H1 (cell line): Measurements from ENCODE around the gene ANKRD29. TPM values are rescaled to one million over a fixed set of nuclear protein-coding genes. Genes with fewer than 3 reads are reported as not detected.
A peak's percentile ranks its signal among the peaks of the same experiment; 100 is the strongest.

Source experiments
- CTCF ChIA-PET: fragments of 300-600 bp; sonication (Branson Sonifier 250); formaldehyde crosslinking; loops from one replicate; lab custom pipeline; 2021; ENCODE audit not compliant: partially characterized antibody; lab: Charles Lee
- POLR2A ChIA-PET: fragments of 300-600 bp; sonication (Branson Sonifier 250); formaldehyde crosslinking; loops from one replicate; lab custom pipeline; 2021; ENCODE audit warnings: inconsistent platforms; ENCODE audit not compliant: partially characterized antibody; lab: Charles Lee
- DNase-seq, 2 experiments: peaks; one replicate each; pipeline versions ENCODE4 v3.0.0 to v3.0.0-alpha.2; 2010 to 2022; ENCODE audit warnings: low spot score in 2 of 2, low read depth in 1 of 2, mixed read lengths in 1 of 2
- FAIRE-seq: peaks from 2 replicates; lab custom pipeline; 2011; peaks lifted over from hg19 to GRCh38; lab: Jason Lieb, UNC
- H2AFZ ChIP-seq: 2 replicates; pipeline ENCODE4 v1.8.1; 2012; ENCODE audit warnings: low read length, inconsistent platforms
- H2AK5ac ChIP-seq: 2 replicates; pipeline ENCODE4 v1.6.1; 2013; ENCODE audit warnings: low read depth, low read length
- H2BK120ac ChIP-seq: replicated peaks from 2 replicates; pipeline ENCODE3; 2013; ENCODE audit warnings: low read depth, low read length, inconsistent platforms
- H2BK12ac ChIP-seq: 2 replicates; pipeline ENCODE4 v1.6.1; 2013; ENCODE audit warnings: low read depth, low read length
- H2BK15ac ChIP-seq: 2 replicates; pipeline ENCODE4 v1.6.1; 2013; ENCODE audit warnings: low read length
- H2BK20ac ChIP-seq: 2 replicates; pipeline ENCODE4 v1.6.1; 2013; ENCODE audit warnings: low read length
- H2BK5ac ChIP-seq: 2 replicates; pipeline ENCODE4 v1.6.1; 2013; ENCODE audit warnings: low read depth, low read length
- H3K14ac ChIP-seq: 2 replicates; pipeline ENCODE4 v1.6.1; 2013; ENCODE audit warnings: inconsistent platforms; ENCODE audit not compliant: insufficient read length
- H3K18ac ChIP-seq: 2 replicates; pipeline ENCODE4 v1.6.1; 2013; ENCODE audit warnings: low read length; ENCODE audit errors: extremely low read depth
- H3K23ac ChIP-seq: 2 replicates; pipeline ENCODE4 v1.6.1; 2013; ENCODE audit warnings: inconsistent platforms; ENCODE audit not compliant: insufficient read length
- H3K23me2 ChIP-seq: 2 replicates; pipeline ENCODE4 v1.6.1; 2013; ENCODE audit warnings: low read depth, low read length
- H3K27ac ChIP-seq: 2 replicates; pipeline ENCODE4 v1.6.1; 2011; ENCODE audit warnings: low read depth, low read length, inconsistent platforms
- H3K27me3 ChIP-seq, 4 experiments: replicated peaks in 1 of 4; 1 replicate in 1 of 4; 2 replicates in 3 of 4; pipeline versions ENCODE4 v1.6.1 to v1.8.1; 2011 to 2013; ENCODE audit warnings: low read length in 3 of 4, mild to moderate bottlenecking in 3 of 4, inconsistent platforms in 2 of 4, mixed read lengths in 2 of 4, moderate library complexity in 1 of 4; ENCODE audit not compliant: control insufficient read depth in 3 of 4, insufficient read depth in 3 of 4; ENCODE audit errors: extremely low read depth in 1 of 4
- H3K36me3 ChIP-seq, 4 experiments: 2 replicates each; pipeline versions ENCODE4 v1.6.1 to v1.8.1; 2011 to 2013; ENCODE audit warnings: mild to moderate bottlenecking in 4 of 4, low read length in 3 of 4, moderate library complexity in 2 of 4, control low read depth in 1 of 4, inconsistent platforms in 1 of 4; ENCODE audit not compliant: insufficient read depth in 4 of 4, control insufficient read depth in 2 of 4
- H3K4ac ChIP-seq: replicated peaks from 2 replicates; pipeline ENCODE3; 2013; ENCODE audit warnings: low read length, low read depth, mixed read lengths, inconsistent platforms; ENCODE audit not compliant: insufficient read length
- H3K4me1 ChIP-seq, 4 experiments: replicated peaks in 1 of 4; 1 replicate in 1 of 4; 2 replicates in 3 of 4; pipeline versions ENCODE4 v1.6.1 to v1.8.1; 2011 to 2013; ENCODE audit warnings: low read length in 3 of 4, inconsistent platforms in 2 of 4, mixed read lengths in 1 of 4; ENCODE audit not compliant: insufficient read depth in 4 of 4, control insufficient read depth in 3 of 4
- H3K4me2 ChIP-seq, 2 experiments: 2 replicates each; pipeline versions ENCODE4 v1.6.1 to v1.8.1; 2011 to 2013; ENCODE audit warnings: low read depth in 2 of 2, low read length in 2 of 2, control low read depth in 1 of 2, inconsistent platforms in 1 of 2, mild to moderate bottlenecking in 1 of 2; ENCODE audit not compliant: insufficient read depth in 1 of 2
- H3K4me3 ChIP-seq, 4 experiments: fragments of 200-600, 300-600 bp in 1 of 4; sonication (generic), shearing (Covaris generic), sonication (Bioruptor Twin) in 1 of 4; 2 replicates each; pipeline versions ENCODE4 v1.5.1 to v1.8.1; 2011 to 2016; ENCODE audit warnings: low read length in 4 of 4, low read depth in 3 of 4, control low read depth in 2 of 4, inconsistent platforms in 2 of 4, mild to moderate bottlenecking in 2 of 4, mixed read lengths in 1 of 4, moderate library complexity in 1 of 4; ENCODE audit not compliant: insufficient read depth in 2 of 4; ENCODE audit errors: extremely low read depth in 1 of 4
- H3K56ac ChIP-seq: replicated peaks from 2 replicates; pipeline ENCODE3; 2013; ENCODE audit warnings: low read depth, mild to moderate bottlenecking, mixed read lengths, low read length, inconsistent platforms; ENCODE audit not compliant: insufficient read length
- H3K79me1 ChIP-seq: 2 replicates; pipeline ENCODE4 v1.6.1; 2013; ENCODE audit warnings: low read depth, low read length, control low read depth
- H3K79me2 ChIP-seq, 2 experiments: 2 replicates each; pipeline versions ENCODE4 v1.6.1 to v1.8.1; 2012 to 2013; ENCODE audit warnings: low read length in 2 of 2, mild to moderate bottlenecking in 2 of 2, inconsistent platforms in 1 of 2; ENCODE audit not compliant: insufficient read depth in 2 of 2, control insufficient read depth in 1 of 2
- H3K9ac ChIP-seq, 4 experiments: replicated peaks in 1 of 4; 1 replicate in 1 of 4; 2 replicates in 3 of 4; pipeline versions ENCODE4 v1.6.1 to v1.8.1; 2011 to 2013; ENCODE audit warnings: low read depth in 3 of 4, low read length in 3 of 4, control low read depth in 2 of 4, mild to moderate bottlenecking in 2 of 4, moderate library complexity in 2 of 4, inconsistent platforms in 1 of 4; ENCODE audit errors: extremely low read depth in 1 of 4
- H3K9me3 ChIP-seq, 2 experiments: 2 replicates each; pipeline versions ENCODE4 v1.6.1 to v1.8.1; 2012 to 2013; ENCODE audit warnings: mild to moderate bottlenecking in 2 of 2, moderate library complexity in 2 of 2, control low read depth in 1 of 2, inconsistent platforms in 1 of 2, low read depth in 1 of 2, low read length in 1 of 2, mixed read lengths in 1 of 2; ENCODE audit not compliant: insufficient read depth in 2 of 2
- H4K20me1 ChIP-seq, 2 experiments: replicated peaks in 1 of 2; 2 replicates each; pipeline versions ENCODE3 to v1.8.1; 2011 to 2013; ENCODE audit warnings: inconsistent platforms in 2 of 2, low read length in 2 of 2, mild to moderate bottlenecking in 1 of 2; ENCODE audit not compliant: insufficient read depth in 2 of 2, control insufficient read depth in 1 of 2
- H4K5ac ChIP-seq: 2 replicates; pipeline ENCODE4 v1.6.1; 2013; ENCODE audit warnings: low read length, low read depth, mixed read lengths, inconsistent platforms; ENCODE audit not compliant: insufficient read length
- H4K8ac ChIP-seq: 2 replicates; pipeline ENCODE4 v1.8.0; 2013; ENCODE audit warnings: mild to moderate bottlenecking, moderate library complexity, low read length, inconsistent platforms; ENCODE audit not compliant: insufficient read depth; ENCODE audit errors: extremely low read depth
- H4K91ac ChIP-seq: replicated peaks from 2 replicates; pipeline ENCODE3; 2013; ENCODE audit warnings: low read length, mixed read lengths, inconsistent platforms; ENCODE audit not compliant: insufficient read length
- CBX5 ChIP-seq: fragments of 300-800, 300-1000 bp; sonication (generic); IDR thresholded peaks from 2 replicates; pipeline ENCODE4 v1.7.1; 2016; ENCODE audit warnings: antibody characterized with exemption, low read length, low read depth
- CREB1 ChIP-seq: IDR thresholded peaks from 2 replicates; pipeline ENCODE4 v1.6.1; 2012; ENCODE audit warnings: inconsistent platforms
- SP1 ChIP-seq: IDR thresholded peaks from 2 replicates; pipeline ENCODE4 v1.6.1; 2011; ENCODE audit warnings: low read depth, low read length
- TCF12 ChIP-seq: IDR thresholded peaks from 2 replicates; pipeline ENCODE4 v1.6.1; 2011; ENCODE audit warnings: low read depth, mild to moderate bottlenecking, low read length
- whole genome bisulfite sequencing, 2 experiments: shearing (Covaris generic) in 1 of 2; methylation state at CpG; one replicate each; pipeline versions ENCODE4 v1.1.6 to v1.1.7; 2013 to 2015; ENCODE audit warnings: low lambda C conversion rate in 2 of 2, mixed read lengths in 2 of 2, inconsistent platforms in 1 of 2, low coverage in 1 of 2, missing lambda C conversion rate in 1 of 2; ENCODE audit not compliant: insufficient replicate concordance in 2 of 2, insufficient coverage in 1 of 2, insufficient read length in 1 of 2; ENCODE audit errors: extremely low coverage in 1 of 2, missing lambda C conversion rate in 1 of 2; 5-methylcytosine and 5-hydroxymethylcytosine counted together
- polyA plus RNA-seq, 7 experiments: library from polyadenylated mRNA; depleted of rRNA in 3 of 7; stranded (reverse) in 5 of 7; unstranded in 2 of 7; fragments of >200 nt in 5 of 7; fragments of 200-250 nt in 2 of 7; gene quantifications; 1 replicate in 5 of 7; 2 replicates in 1 of 7; 4 replicates in 1 of 7; pipeline versions ENCODE4 v1.2.1 to v1.2.3, GENCODE V29; 2011 to 2013; ENCODE audit warnings: missing spikeins in 2 of 7, mixed read lengths in 2 of 7
- total RNA-seq: library from RNA; stranded (reverse); fragmentation: NEBNext Ultra II Directional; extraction: Animal tissue kit (Norgen Biotek cat#: 25700); gene quantifications from 2 replicates; pipeline ENCODE4 v1.2.1, GENCODE V29; 2021

ANKRD29 gene
- total and polyA plus RNA-seq, 2 of the 8 experiments (the other 6 are each of a cell fraction or from before 2014, with no cell fraction given) = 3.0 to 7.3 TPM

DNA sequence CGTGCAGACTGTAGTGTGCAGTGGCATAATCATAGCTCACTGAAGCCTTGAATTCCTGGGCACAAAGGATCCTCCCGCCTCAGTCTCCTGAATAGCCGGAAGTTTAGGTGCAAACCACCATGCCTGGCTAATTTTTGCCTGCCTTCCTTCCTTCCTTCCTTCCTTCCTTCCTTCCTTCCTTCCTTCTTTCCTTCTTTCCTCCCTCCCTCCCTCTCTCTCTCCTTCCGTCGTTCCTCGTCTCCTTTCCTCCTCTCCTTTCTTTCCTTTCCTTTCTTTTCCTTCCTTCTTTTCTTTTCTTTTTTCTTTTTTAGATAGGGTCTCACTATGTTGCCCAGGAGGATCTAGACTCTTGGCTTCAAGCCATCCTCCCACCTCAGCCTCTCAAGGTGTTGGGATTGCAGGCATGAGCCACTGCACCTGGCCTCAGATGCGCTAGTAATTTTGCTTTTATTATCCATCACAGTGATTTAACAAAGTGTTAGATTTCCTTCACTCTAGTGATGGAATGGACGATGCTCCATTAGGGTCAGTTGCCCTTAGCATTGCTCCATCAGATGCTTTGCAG lies 6.6 kb upstream of the ANKRD29 start:
- 0 out of 4 replicates have a peak overlapping the region, but pooled peaks of 1 of the 2 experiments have one; percentile 17 for H3K4me2 ChIP-seq
- ChIA-PET CTCF (interaction anchor here (1.4 kb wide), 1 partner anchor 34 kb away, joined by 3 read pairs; no protein-coding TSS in a partner anchor), POLR2A (no interaction called here)
- no peaks in the 10 kb centered on the region for H4K20me1 ChIP-seq
- H3K4me3 ChIP-seq = no peak overlapping the region
- H3K4me1 ChIP-seq = peaks cover 0 to 2% (median under 1%) of the 10 kb centered on the region in 4 experiments; a peak in 2 of 7 replicates
- no peak overlapping the region for H3K56ac ChIP-seq
- no peak overlapping the region for H2BK120ac ChIP-seq
- no peak overlapping the region for H4K5ac ChIP-seq
- 0 out of 2 replicates have a peak overlapping the region, but pooled peaks have one; percentile 87 for H2BK20ac ChIP-seq
- H3K79me1 ChIP-seq = no peaks in the 10 kb centered on the region
- no peak overlapping the region for H4K91ac ChIP-seq
- TF ChIP-seq CREB1 (no peak), TCF12 (no peak), CBX5 (no peak), SP1 (no peak)
- no peaks in the 10 kb centered on the region for H3K79me2 ChIP-seq
- no peak overlapping the region for H3K4ac ChIP-seq
- no peak overlapping the region for H4K8ac ChIP-seq
- FAIRE-seq (no peak), DNase-seq (no peak)
- H2BK15ac ChIP-seq = peak overlapping the region; percentile 88
- no peak overlapping the region for H3K9ac ChIP-seq
- no peak overlapping the region for H2AFZ ChIP-seq
- no peaks in the 10 kb centered on the region for H3K23me2 ChIP-seq
- no peaks in the 10 kb centered on the region for H3K27me3 ChIP-seq
- H3K14ac ChIP-seq = no peak overlapping the region
- no peak overlapping the region for H2BK5ac ChIP-seq
- peak overlapping the region; percentile 48; the same call in 1 of the 2 replicates for H3K18ac ChIP-seq
- no peaks in the 10 kb centered on the region for H3K9me3 ChIP-seq
- H2BK12ac ChIP-seq = no peak overlapping the region
- no peak overlapping the region for H3K23ac ChIP-seq
- H3K27ac ChIP-seq = no peak overlapping the region
- H3K36me3 ChIP-seq = no peaks in the 10 kb centered on the region
- WGBS, 2 experiments = 62 to 66% methylated on average over 3 to 8 of the region's 8 CpGs
- no peak overlapping the region for H2AK5ac ChIP-seq
